ENCODE data around the gene FAM170B.

DNA sequence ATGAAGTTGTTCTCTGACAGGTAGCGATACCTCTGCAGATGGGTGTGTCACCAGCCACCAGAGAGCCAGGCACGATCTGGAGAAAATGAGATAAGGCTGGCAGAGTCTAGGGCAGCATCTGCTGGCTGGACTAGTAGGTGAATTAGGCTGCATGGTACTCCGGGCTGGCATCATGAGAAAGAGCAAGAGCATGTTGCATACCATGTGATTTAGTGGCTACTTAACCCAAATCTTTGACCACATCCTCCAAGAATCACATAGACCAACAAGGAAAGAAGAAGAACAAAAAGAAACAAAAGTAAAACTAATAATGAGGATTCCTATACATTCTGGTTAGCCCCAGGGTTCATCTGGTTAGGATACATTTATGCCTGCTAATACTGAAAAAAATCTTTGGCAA, 23.4 kb upstream of the FAM170B start:
- TF ChIP-seq, protein P1, sequence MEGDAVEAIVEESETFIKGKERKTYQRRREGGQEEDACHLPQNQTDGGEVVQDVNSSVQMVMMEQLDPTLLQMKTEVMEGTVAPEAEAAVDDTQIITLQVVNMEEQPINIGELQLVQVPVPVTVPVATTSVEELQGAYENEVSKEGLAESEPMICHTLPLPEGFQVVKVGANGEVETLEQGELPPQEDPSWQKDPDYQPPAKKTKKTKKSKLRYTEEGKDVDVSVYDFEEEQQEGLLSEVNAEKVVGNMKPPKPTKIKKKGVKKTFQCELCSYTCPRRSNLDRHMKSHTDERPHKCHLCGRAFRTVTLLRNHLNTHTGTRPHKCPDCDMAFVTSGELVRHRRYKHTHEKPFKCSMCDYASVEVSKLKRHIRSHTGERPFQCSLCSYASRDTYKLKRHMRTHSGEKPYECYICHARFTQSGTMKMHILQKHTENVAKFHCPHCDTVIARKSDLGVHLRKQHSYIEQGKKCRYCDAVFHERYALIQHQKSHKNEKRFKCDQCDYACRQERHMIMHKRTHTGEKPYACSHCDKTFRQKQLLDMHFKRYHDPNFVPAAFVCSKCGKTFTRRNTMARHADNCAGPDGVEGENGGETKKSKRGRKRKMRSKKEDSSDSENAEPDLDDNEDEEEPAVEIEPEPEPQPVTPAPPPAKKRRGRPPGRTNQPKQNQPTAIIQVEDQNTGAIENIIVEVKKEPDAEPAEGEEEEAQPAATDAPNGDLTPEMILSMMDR (IDR thresholded peaks at IDR 0.05; ENCODE audit: low read depth, low read length) = no peak
- no peak for TF ChIP-seq EZH2phosphoT487 (IDR thresholded peaks at IDR 0.05; ENCODE audit: low read depth)
